HepG2 (cell line): ENCODE results near the gene TMEM253. TPM values are rescaled to one million over a fixed set of nuclear protein-coding genes. Genes with fewer than 3 reads are reported as not detected.
A peak's percentile ranks its signal among the peaks of the same experiment; 100 is the strongest.

Experiments
- CBX2 ChIP-seq, 2 experiments: fragments of 200-600 bp in 1 of 2; sonication (generic); formaldehyde crosslinking in 1 of 2; IDR thresholded peaks; 2 replicates each; pipeline versions ENCODE4 v1.7.0 to v1.8.1; 2018 to 2022; ENCODE audit warnings: low read depth in 2 of 2, low read length in 1 of 2, mild to moderate bottlenecking in 1 of 2, missing genetic modification reagents in 1 of 2
- GPBP1L1 ChIP-seq: sonication (generic); formaldehyde crosslinking; IDR thresholded peaks from 2 replicates; pipeline ENCODE4 v1.5.0; 2020; ENCODE audit warnings: mild to moderate bottlenecking, missing genetic modification reagents
- HMGXB3 ChIP-seq: sonication (generic); formaldehyde crosslinking; IDR thresholded peaks from 2 replicates; pipeline ENCODE4 v1.4.0; 2020; ENCODE audit warnings: missing genetic modification reagents, borderline replicate concordance
- ISX ChIP-seq: sonication (generic); formaldehyde crosslinking; conservative IDR thresholded peaks from 2 replicates; pipeline ENCODE4 v1.5.0; 2020; ENCODE audit warnings: missing genetic modification reagents
- NFRKB ChIP-seq: fragments of 450-650 bp; IDR thresholded peaks from 2 replicates; pipeline ENCODE4 v1.6.1; 2017
- SP140L ChIP-seq: sonication (generic); formaldehyde crosslinking; IDR thresholded peaks from 2 replicates; pipeline ENCODE4 v1.4.0; 2020; ENCODE audit warnings: missing genetic modification reagents, borderline replicate concordance
- YEATS2 ChIP-seq: sonication (generic); formaldehyde crosslinking; IDR thresholded peaks from 2 replicates; pipeline ENCODE4 v1.4.0; 2020; ENCODE audit warnings: missing genetic modification reagents, borderline replicate concordance
- ZKSCAN8 ChIP-seq: IDR thresholded peaks from 2 replicates; pipeline ENCODE4 v1.6.1; 2016; ENCODE audit warnings: borderline replicate concordance, missing genetic modification reagents, missing compliant biosample characterization
- ZNF337 ChIP-seq: sonication (generic); formaldehyde crosslinking; IDR thresholded peaks from 2 replicates; pipeline ENCODE4 v1.5.1; 2020; ENCODE audit warnings: missing genetic modification reagents, low read depth, mild to moderate bottlenecking, borderline replicate concordance
- ZNF572 ChIP-seq: sonication (generic); formaldehyde crosslinking; IDR thresholded peaks from 2 replicates; pipeline ENCODE4 v1.5.1; 2020; ENCODE audit warnings: mild to moderate bottlenecking, missing genetic modification reagents
- polyA plus RNA-seq, 8 experiments: library from polyadenylated mRNA; depleted of rRNA in 3 of 8; stranded (reverse) in 7 of 8; unstranded in 1 of 8; fragments of >200 nt; fragmentation: Illumina TruSeq in 4 of 8; extraction: Trizol in 4 of 8; gene quantifications; 2 replicates each; pipeline versions ENCODE4 v1.2.1 to v1.2.3, GENCODE V29; 2011 to 2016; ENCODE audit warnings: low read depth in 4 of 8, missing spikeins in 1 of 8, mixed read lengths in 1 of 8; ENCODE audit not compliant: insufficient read depth in 1 of 8
- total RNA-seq, 5 experiments: library from RNA; depleted of rRNA; stranded (reverse); fragments of >200 nt; fragmentation: Illumina TruSeq; extraction: Trizol; gene quantifications; 2 replicates each; pipeline ENCODE4 v1.2.3, GENCODE V29; 2016; ENCODE audit warnings: low read depth in 1 of 5
- TF ChIP-seq, protein P1 (sequence below): sonication (generic); formaldehyde crosslinking; IDR thresholded peaks from 2 replicates; pipeline ENCODE4 v1.4.0; 2020; ENCODE audit warnings: mild to moderate bottlenecking, missing genetic modification reagents, borderline replicate concordance
- TF ChIP-seq, protein P2 (sequence below): IDR thresholded peaks from 2 replicates; pipeline ENCODE4 v1.6.1; 2016; ENCODE audit warnings: low read depth, missing genetic modification reagents, missing compliant biosample characterization

Gene TMEM253
- total and polyA plus RNA-seq, 2 of the 13 experiments (the other 11 are each of a cell fraction or from before 2014, with no cell fraction given) = 0.29 to 0.45 TPM

GRCh38 chr14:21071225-21072030 lies 29.4 kb upstream of the TMEM253 start (continued):
- TF ChIP-seq, protein P1, sequence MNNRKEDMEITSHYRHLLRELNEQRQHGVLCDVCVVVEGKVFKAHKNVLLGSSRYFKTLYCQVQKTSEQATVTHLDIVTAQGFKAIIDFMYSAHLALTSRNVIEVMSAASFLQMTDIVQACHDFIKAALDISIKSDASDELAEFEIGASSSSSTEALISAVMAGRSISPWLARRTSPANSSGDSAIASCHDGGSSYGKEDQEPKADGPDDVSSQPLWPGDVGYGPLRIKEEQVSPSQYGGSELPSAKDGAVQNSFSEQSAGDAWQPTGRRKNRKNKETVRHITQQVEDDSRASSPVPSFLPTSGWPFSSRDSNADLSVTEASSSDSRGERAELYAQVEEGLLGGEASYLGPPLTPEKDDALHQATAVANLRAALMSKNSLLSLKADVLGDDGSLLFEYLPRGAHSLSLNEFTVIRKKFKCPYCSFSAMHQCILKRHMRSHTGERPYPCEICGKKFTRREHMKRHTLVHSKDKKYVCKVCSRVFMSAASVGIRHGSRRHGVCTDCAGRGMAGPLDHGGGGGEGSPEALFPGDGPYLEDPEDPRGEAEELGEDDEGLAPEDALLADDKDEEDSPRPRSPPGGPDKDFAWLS (CRISPR knock-in tag) = no peak
- TF ChIP-seq GPBP1L1 (CRISPR knock-in tag) = no peak
- TF ChIP-seq ISX = no peak
- no peak for TF ChIP-seq ZKSCAN8 (CRISPR knock-in tag)
- TF ChIP-seq, protein P2, sequence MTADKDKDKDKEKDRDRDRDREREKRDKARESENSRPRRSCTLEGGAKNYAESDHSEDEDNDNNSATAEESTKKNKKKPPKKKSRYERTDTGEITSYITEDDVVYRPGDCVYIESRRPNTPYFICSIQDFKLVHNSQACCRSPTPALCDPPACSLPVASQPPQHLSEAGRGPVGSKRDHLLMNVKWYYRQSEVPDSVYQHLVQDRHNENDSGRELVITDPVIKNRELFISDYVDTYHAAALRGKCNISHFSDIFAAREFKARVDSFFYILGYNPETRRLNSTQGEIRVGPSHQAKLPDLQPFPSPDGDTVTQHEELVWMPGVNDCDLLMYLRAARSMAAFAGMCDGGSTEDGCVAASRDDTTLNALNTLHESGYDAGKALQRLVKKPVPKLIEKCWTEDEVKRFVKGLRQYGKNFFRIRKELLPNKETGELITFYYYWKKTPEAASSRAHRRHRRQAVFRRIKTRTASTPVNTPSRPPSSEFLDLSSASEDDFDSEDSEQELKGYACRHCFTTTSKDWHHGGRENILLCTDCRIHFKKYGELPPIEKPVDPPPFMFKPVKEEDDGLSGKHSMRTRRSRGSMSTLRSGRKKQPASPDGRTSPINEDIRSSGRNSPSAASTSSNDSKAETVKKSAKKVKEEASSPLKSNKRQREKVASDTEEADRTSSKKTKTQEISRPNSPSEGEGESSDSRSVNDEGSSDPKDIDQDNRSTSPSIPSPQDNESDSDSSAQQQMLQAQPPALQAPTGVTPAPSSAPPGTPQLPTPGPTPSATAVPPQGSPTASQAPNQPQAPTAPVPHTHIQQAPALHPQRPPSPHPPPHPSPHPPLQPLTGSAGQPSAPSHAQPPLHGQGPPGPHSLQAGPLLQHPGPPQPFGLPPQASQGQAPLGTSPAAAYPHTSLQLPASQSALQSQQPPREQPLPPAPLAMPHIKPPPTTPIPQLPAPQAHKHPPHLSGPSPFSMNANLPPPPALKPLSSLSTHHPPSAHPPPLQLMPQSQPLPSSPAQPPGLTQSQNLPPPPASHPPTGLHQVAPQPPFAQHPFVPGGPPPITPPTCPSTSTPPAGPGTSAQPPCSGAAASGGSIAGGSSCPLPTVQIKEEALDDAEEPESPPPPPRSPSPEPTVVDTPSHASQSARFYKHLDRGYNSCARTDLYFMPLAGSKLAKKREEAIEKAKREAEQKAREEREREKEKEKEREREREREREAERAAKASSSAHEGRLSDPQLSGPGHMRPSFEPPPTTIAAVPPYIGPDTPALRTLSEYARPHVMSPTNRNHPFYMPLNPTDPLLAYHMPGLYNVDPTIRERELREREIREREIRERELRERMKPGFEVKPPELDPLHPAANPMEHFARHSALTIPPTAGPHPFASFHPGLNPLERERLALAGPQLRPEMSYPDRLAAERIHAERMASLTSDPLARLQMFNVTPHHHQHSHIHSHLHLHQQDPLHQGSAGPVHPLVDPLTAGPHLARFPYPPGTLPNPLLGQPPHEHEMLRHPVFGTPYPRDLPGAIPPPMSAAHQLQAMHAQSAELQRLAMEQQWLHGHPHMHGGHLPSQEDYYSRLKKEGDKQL (CRISPR knock-in tag) = no peak
- TF ChIP-seq HMGXB3 (CRISPR knock-in tag) = no peak
- TF ChIP-seq SP140L (CRISPR knock-in tag) = no peak
- no peak for TF ChIP-seq ZNF337 (CRISPR knock-in tag)
- 0 out of 2 replicates have a peak, but pooled peaks have one; percentile 65 for TF ChIP-seq ZNF572 (CRISPR knock-in tag)
- no peak for TF ChIP-seq NFRKB
- TF ChIP-seq YEATS2 (CRISPR knock-in tag) = no peak
- TF ChIP-seq CBX2 (IDR thresholded peaks at IDR 0.05; ENCODE audit: low read depth, low read length) = no peak
- no peak for TF ChIP-seq CBX2 (CRISPR knock-in tag; IDR thresholded peaks at IDR 0.05; ENCODE audit: low read depth)
